Fibroblast of skin of left biceps (primary cell): ENCODE measurements around the gene AFG1L.
A peak's percentile ranks its signal among the peaks of the same experiment; 100 is the strongest.
"Not testable (repeated sequence)": the region's sequence is repeated elsewhere in the genome, so short reads cannot be mapped to it uniquely, and the experiment has no call there.

Source experiments
- DNase-seq, 2 experiments: peaks; one replicate each; pipeline ENCODE4 v3.0.0-alpha.2; 2013; ENCODE audit warnings: low read depth in 2 of 2

AFG1L gene

GRCh38 chr6:108408861-108409260, 114.0 kb downstream of the AFG1L start:
- DNase-seq = no peak

- DNase-seq = not testable (repeated sequence)
Measured at GRCh38 chr6:108416047-108416833, 121.4 kb downstream of the AFG1L start.

DNA sequence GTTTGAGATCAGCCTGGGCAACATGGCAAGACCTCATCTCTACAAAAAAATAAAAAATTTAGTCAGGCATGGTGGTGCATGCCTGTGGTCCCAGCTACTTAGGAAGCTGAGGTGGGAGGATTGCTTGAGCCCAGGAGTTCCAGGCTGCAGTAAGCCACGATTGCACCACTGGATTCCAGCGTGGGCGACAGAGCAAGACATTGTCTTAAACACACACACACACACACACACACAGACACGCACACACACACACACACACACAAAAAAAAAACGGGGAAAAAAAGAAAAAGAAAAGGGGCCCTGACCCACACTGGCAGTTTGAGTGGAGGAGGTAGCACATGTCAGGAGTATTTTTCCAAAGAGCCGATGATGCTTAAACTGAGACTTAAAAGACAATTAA, 122.2 kb downstream of the AFG1L start:
- no peak for DNase-seq

DNA sequence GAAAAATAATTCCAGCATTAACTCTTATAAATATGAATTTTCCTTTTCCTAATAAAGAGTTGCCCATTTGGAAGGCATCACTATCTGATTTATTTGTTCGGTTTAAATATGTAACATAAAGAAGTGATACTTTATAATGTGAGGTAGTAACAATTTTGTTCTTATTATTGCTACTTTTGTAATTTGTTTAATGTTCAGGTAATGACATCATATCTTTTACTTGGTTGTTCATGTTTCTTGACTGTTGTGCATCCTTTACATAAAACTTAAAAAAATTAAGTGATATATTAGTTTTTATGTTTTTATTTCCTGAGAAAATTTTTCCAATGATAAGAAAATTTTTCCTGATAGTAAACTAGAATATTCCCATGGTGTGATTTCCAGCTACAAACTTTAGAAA, 124.6 kb downstream of the AFG1L start:
- DNase-seq = no peak

DNA sequence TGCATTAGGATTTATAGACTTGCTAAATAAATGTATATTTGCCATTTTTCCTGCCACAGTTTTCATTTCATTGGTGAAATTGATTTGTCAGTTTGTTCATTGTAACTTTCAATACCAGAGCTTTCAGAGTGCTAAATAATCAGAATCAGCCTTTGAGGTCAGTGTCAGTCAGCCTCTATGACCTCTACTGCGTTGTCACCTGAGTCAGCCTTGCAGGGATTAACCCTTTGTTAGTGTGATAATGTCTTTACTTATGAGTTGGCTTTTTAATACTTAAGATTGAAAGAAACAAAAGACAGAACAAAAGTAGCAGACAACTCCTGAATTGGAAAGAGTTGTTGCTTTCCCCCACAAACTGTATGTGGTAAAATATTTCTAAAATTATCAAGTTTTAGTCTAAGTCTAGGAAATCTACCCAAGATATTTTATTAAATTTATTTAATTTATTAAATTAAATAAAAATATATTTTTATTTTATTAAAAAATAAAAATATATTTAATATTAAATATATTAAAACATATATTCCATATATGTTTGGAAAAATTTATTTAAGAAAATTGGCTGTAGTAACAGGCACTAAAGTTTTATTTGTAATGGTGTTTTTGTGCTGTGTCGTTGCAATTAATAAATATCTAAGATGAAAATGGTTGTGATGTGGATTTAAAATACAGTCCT, 125.2 kb downstream of the AFG1L start:
- no peak for DNase-seq

GRCh38 chr6:108421366-108421765, 126.5 kb downstream of the AFG1L start:
- no peak for DNase-seq

DNA sequence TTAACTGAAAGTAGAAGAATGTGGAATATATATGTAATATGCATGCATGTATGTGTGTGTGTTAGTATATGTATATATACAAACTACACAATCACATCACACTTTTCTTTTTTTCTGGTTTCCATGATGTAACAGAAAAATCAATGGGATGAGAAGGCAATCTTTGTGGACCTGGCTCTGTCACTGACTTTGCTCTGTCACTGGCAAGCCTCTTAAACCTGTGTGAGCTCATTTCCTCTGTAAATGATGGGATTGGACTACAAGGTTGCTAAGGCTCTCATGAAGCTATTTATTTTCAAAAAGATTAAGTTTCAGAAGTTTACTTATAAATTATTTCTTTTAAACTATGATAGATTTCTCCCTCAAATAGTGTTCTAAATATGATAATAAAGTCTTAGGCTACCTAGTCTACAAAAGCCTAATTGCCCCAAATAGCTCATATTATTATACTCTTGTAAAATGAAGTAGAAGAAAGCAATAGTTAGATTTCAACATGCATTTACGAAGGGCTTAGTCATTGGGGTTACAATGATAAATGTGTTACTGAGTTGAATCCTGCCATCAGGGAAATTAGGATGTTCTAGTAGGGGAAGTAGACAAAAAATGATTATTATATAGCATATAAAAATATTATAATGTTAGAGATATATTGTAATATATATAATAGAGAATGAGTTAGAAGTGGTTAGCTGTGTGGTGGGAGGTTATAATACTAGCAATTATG, 129.3 kb downstream of the AFG1L start:
- no peak for DNase-seq

DNA sequence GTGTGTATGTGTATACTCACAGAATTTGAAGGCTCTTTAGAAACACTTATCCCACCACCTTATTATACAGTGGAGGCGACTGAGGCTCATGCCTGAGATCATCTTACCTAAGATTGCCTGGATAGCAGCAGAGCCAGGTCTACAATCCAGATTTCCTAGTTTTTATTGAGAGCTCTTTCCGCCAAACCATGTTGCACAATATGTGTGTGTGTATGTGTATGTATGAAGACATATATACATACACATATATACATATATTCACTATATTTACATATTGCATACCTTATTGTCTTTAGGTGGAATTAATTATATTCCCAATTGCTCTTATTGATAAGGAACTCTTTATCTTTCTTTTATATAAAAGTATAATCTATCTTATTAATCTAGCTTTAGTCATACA, 130.6 kb downstream of the AFG1L start:
- DNase-seq = no peak

- DNase-seq = no peak
Measured at GRCh38 chr6:108432143-108432542, 137.3 kb downstream of the AFG1L start.

DNA sequence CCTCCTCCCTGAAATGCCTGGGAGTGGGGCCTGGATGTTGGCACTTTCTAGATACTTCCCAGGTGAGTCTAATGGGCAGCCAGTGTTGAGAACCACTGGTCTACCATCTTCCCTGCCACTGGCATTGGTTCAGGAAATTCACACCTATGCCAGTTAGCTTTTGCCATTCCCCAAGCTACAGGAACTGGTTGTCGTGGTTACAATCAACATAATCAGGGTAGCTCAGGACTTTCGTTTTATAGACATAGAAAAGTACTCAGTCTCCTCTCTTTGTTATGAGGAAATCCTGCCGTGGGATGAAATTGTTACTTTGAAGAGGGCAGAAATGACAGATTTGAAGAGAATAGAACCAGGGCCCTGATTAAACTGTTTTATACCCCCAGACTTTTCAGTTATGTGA, 137.9 kb downstream of the AFG1L start:
- DNase-seq = no peak

DNA sequence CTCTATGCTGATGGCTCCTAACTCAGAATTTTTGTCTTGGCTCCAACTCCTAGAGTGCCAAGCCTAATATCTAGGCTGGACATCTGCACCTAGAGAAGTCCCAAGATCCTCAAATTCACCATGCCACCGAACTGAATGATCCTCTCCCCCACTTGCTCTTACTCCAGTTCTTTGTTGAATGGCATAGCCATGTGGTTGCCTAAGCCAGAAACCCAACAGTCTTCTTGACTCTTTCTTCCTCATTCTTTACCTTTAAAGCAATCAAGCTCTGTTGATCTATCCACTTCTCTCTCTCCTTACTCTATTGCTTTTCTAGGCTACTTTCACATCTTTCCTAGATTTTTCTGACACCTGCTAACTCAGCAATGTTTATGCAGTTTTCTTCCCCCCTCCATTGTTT, 139.4 kb downstream of the AFG1L start:
- DNase-seq = no peak

- DNase-seq = no peak
Measured at GRCh38 chr6:108435391-108435790, 140.5 kb downstream of the AFG1L start.

- DNase-seq = no peak
Measured at GRCh38 chr6:108436771-108437170, 141.9 kb downstream of the AFG1L start.

- no peak for DNase-seq
Measured at GRCh38 chr6:108437821-108438220, 143.0 kb downstream of the AFG1L start.

GRCh38 chr6:108438918-108439317, 144.1 kb downstream of the AFG1L start:
- DNase-seq = peak in 1 of 2 experiments; percentile 19

- no peak for DNase-seq
Measured at GRCh38 chr6:108441141-108441540, 146.3 kb downstream of the AFG1L start.

DNA sequence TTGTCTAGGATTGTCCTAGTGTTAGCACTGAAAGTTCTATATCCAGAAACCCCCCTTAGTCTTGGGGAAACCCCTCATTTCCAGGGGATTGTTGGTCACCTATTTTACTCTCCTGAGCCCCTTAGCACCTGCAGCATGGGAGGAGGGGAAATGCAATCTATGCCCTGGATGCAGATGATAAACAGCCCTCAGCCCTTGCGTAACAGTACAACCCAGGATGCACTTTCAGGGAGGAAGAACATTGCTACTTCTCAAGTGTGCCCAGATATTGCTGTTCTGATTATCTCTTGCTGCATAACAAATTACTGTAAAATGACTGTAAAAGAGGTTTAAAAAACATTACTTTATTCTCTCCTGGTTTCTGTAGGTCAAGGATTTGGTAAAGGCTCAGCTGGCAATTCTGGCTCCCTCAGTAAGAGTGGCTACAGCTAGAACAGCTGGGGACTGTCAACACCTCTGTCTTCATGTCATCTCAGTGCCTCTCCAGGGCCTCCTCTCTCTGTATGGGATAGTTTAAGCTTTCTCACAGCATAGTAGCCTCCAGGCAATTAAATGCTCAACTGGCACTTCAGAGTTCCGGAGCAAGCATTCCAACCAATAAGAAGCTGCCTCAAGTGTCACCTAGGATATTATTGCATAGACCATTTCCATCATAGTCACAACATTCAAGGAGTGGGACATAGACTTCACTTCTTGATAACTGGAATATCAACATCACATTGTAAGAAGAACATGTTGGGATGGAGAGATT, 148.1 kb downstream of the AFG1L start:
- DNase-seq = no peak

DNA sequence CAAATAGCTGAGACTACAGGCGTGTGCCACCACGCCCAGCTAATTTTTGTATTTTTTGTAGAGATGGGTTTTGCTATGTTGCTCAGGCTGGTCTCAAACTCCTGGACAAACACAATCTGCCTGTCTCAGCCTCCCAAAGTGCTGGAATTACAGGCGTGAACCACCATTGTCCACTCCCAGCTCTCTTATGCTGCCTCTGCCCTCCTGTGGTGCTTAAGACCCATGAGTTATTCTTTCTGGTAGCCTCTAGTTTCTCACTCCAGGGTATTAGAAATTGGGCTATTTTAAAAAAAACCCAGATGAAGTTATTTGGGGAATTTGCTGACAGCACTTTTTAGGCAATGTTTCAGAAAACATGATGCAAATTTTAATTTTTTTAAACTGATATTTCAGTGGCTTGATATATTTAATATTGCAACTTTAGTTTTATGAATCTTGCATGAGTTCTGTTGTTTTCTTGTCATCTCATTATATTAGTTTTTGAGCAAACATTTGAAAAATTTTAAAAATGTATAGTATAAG, 151.8 kb downstream of the AFG1L start:
- DNase-seq = no peak

- no peak for DNase-seq
Measured at GRCh38 chr6:108448481-108448880, 153.6 kb downstream of the AFG1L start.

DNA sequence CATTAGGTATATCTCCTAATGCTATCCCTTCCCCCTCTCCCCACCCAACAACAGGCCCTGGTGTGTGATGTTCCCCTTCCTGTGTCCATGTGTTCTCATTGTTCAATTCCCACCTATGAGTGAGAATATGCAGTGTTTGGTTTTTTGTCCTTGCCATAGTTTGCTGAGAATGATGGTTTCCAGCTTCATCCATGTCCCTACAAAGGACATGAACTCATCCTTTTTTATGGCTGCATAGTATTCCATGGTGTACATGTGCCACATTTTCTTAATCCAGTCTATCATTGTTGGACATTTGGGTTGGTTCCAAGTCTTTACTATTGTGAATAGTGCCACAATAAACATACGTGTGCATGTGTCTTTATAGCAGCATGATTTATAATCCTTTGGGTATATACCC, 154.9 kb downstream of the AFG1L start:
- DNase-seq = not testable (repeated sequence)

DNA sequence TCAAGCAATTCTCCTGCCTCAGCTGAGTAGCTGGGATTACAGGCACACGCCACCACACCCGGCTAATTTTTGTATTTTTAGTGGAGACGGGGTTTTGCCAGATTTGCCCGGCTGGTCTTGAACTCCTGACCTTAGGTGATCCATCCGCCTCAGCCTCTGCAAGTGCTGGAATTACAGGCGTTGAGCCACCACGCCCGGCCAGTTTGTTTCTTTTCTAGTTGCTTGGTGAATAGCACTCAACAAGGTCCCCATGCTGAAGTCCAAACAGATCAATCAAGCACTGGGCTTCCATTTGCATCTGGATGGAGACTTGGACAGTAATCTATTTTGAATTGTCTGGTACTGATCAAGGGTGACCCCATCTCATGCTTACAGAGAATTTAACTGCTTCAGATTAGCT, 157.0 kb downstream of the AFG1L start:
- DNase-seq = no peak

GRCh38 chr6:108452711-108453195, 157.9 kb downstream of the AFG1L start:
- peak; percentile 58 to 63 for DNase-seq
